ENCODE results near the gene SYNGAP1.

DNA sequence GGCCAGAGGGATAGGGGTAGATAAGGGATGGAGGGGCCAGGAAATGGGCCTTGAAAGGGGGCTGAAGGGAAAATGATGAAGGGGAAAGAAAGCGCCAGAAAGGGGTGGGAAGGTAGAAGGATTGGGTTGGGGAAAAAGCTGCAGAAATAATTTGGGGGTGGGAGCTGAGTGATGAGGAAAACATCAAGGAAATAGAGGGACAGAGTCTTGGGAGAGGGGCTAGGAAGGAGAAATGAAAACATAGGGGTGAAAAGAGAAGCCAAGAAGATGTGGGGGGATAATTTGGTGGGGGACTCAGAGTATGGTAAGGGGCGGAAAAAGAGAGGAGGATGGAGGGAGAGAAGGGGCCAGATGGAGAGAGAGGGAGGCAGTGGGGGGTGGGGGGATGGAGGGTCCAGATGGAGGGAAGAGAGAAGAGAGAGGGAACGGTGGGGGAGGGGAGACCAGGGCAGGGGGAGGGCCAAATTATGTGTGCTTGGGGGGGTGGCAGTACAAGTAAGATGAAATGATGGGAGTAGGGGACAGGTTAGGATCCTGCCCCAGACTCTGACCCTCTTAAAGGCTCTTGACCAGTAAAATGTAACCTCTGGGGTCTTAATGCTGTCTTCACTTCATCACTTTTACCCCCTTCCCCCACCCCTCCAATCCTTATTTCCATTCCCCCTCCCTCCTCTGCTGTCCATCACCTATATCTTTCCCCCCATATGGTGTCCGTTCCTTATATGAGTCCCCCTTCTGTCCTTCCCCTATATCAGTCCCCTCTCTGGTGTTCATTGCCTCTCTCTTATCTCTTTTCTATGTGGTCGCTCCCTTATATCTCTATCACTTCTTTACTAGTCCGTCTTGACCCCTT lies 852 bp downstream of the SYNGAP1 start:
- TF ChIP-seq, protein P1, sequence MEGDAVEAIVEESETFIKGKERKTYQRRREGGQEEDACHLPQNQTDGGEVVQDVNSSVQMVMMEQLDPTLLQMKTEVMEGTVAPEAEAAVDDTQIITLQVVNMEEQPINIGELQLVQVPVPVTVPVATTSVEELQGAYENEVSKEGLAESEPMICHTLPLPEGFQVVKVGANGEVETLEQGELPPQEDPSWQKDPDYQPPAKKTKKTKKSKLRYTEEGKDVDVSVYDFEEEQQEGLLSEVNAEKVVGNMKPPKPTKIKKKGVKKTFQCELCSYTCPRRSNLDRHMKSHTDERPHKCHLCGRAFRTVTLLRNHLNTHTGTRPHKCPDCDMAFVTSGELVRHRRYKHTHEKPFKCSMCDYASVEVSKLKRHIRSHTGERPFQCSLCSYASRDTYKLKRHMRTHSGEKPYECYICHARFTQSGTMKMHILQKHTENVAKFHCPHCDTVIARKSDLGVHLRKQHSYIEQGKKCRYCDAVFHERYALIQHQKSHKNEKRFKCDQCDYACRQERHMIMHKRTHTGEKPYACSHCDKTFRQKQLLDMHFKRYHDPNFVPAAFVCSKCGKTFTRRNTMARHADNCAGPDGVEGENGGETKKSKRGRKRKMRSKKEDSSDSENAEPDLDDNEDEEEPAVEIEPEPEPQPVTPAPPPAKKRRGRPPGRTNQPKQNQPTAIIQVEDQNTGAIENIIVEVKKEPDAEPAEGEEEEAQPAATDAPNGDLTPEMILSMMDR (IDR thresholded peaks at IDR 0.05): no peak
- TF ChIP-seq EZH2 (IDR thresholded peaks at IDR 0.05) (no peak), EZH2phosphoT487 (IDR thresholded peaks at IDR 0.05) (no peak)
